B cell (primary cell): ENCODE measurements around the gene ZNF891. TPM values are rescaled to one million over a fixed set of nuclear protein-coding genes. Genes with fewer than 3 reads are reported as not detected.

Source experiments
- ATAC-seq: fragments of 200-7000 bp; cut with Tn5 transposase; one replicate; pipeline ENCODE4 v1.10.0; 2021; ENCODE audit warnings: low read depth, mild to moderate bottlenecking, moderate number of reproducible peaks, moderate library complexity
- CTCF ChIA-PET: fragments of 350-600 bp; sonication (Branson Sonifier 250); formaldehyde crosslinking; loops from one replicate; lab custom pipeline; 2021; ENCODE audit warnings: antibody characterized with exemption, inconsistent platforms; lab: Charles Lee
- POLR2A ChIA-PET: fragments of 350-600 bp; sonication (Branson Sonifier 250); formaldehyde crosslinking; loops from one replicate; lab custom pipeline; 2021; ENCODE audit warnings: antibody characterized with exemption; lab: Charles Lee
- DNase-seq: peaks from one replicate; pipeline ENCODE4 v3.0.0; 2013
- H2AFZ ChIP-seq: 2 replicates; pipeline ENCODE4 v1.6.1; 2012; ENCODE audit warnings: mild to moderate bottlenecking, low read depth, low read length; ENCODE audit not compliant: insufficient read depth, poor library complexity, severe bottlenecking
- H3K27ac ChIP-seq, 2 donors: 1 replicate in 1 of 2; 2 replicates in 1 of 2; pipeline ENCODE4 v1.5.1; 2012 to 2013; ENCODE audit warnings: low read length in 2 of 2, mild to moderate bottlenecking in 2 of 2, moderate library complexity in 1 of 2
- H3K27me3 ChIP-seq, 4 experiments: fragments of 200-600 bp in 1 of 4; sonication (generic) in 1 of 4; replicated peaks in 1 of 4; 1 replicate in 2 of 4; 2 replicates in 2 of 4; pipeline versions ENCODE4 v1.6.1 to v1.7.0; 2013 to 2016; ENCODE audit warnings: low read length in 3 of 4, mild to moderate bottlenecking in 2 of 4, mixed read lengths in 1 of 4, moderate library complexity in 1 of 4; ENCODE audit not compliant: insufficient read depth in 4 of 4, control insufficient read depth in 3 of 4; ENCODE audit errors: control extremely low read depth in 1 of 4
- H3K36me3 ChIP-seq, 2 experiments: replicated peaks in 1 of 2; 1 replicate in 1 of 2; 2 replicates in 1 of 2; pipeline versions ENCODE4 v1.6.1 to v1.7.1; 2013; ENCODE audit warnings: low read length in 1 of 2; ENCODE audit not compliant: insufficient read depth in 2 of 2, control insufficient read depth in 1 of 2; ENCODE audit errors: control extremely low read depth in 1 of 2, extremely low read depth in 1 of 2
- H3K4me1 ChIP-seq, 2 donors: fragments of 200-600 bp in 1 of 2; sonication (generic) in 1 of 2; 1 replicate in 1 of 2; 2 replicates in 1 of 2; pipeline versions ENCODE4 v1.5.1 to v1.6.1; 2013 to 2017; ENCODE audit warnings: low read length in 2 of 2; ENCODE audit not compliant: control insufficient read depth in 2 of 2, insufficient read depth in 2 of 2
- H3K4me2 ChIP-seq: replicated peaks from 2 replicates; pipeline ENCODE3; 2012; ENCODE audit warnings: mild to moderate bottlenecking, low read depth, low read length; ENCODE audit not compliant: poor library complexity, severe bottlenecking
- H3K4me3 ChIP-seq, 5 experiments: fragments of 200-600 bp in 1 of 5; sonication (generic) in 1 of 5; 1 replicate in 3 of 5; 2 replicates in 2 of 5; pipeline versions ENCODE4 v1.5.1 to v1.7.0; 2011 to 2016; ENCODE audit warnings: low read length in 4 of 5, mild to moderate bottlenecking in 4 of 5, low read depth in 2 of 5, control low read depth in 1 of 5, moderate library complexity in 1 of 5; ENCODE audit not compliant: insufficient read depth in 1 of 5; ENCODE audit errors: control extremely low read depth in 1 of 5, extremely low read depth in 1 of 5
- H3K79me2 ChIP-seq: fragments of 200-600 bp; sonication (generic); one replicate; pipeline ENCODE4 v1.6.0; 2016; ENCODE audit warnings: low read length; ENCODE audit not compliant: control insufficient read depth, insufficient read depth
- H3K9ac ChIP-seq: fragments of 200-600 bp; sonication (generic); 2 replicates; pipeline ENCODE4 v1.6.1; 2017; ENCODE audit warnings: mild to moderate bottlenecking, low read length, moderate library complexity
- H3K9me3 ChIP-seq, 3 donors: one replicate each; pipeline versions ENCODE4 v1.6.1 to v1.7.1; 2013; ENCODE audit warnings: low read length in 2 of 3; ENCODE audit not compliant: control insufficient read depth in 2 of 3, insufficient read depth in 1 of 3; ENCODE audit errors: control extremely low read depth in 1 of 3
- H4K20me1 ChIP-seq: 2 replicates; pipeline ENCODE4 v1.6.0; 2012; ENCODE audit warnings: mild to moderate bottlenecking, low read length; ENCODE audit not compliant: insufficient read depth, control insufficient read depth, poor library complexity, severe bottlenecking
- H3K27ac Mint-ChIP-seq: one replicate; pipeline ENCODE4 v1.8.0; 2021; ENCODE audit warnings: mixed read lengths
- H3K27me3 Mint-ChIP-seq: one replicate; pipeline ENCODE4 v1.8.0; 2021; ENCODE audit warnings: mixed read lengths
- H3K4me1 Mint-ChIP-seq: one replicate; pipeline ENCODE4 v1.8.0; 2021; ENCODE audit warnings: mixed read lengths
- H3K4me3 Mint-ChIP-seq: one replicate; pipeline ENCODE4 v1.8.0; 2021; ENCODE audit warnings: mixed read lengths
- H3K9me3 Mint-ChIP-seq: one replicate; pipeline ENCODE4 v1.8.0; 2022; ENCODE audit warnings: mixed read lengths; ENCODE audit not compliant: insufficient read depth
- CTCF ChIP-seq: fragments of 200-600 bp; IDR thresholded peaks from one replicate; pipeline ENCODE4 v1.8.0; 2022; ENCODE audit warnings: antibody characterized with exemption, mild to moderate bottlenecking
- EZH2 ChIP-seq: IDR thresholded peaks from 2 replicates; pipeline ENCODE4 v1.6.1; 2012; ENCODE audit warnings: borderline replicate concordance, low read depth, mild to moderate bottlenecking, moderate library complexity, low read length; ENCODE audit not compliant: insufficient read depth, poor library complexity, severe bottlenecking
- WGBS: methylation state at CpG from one replicate; pipeline ENCODE4 v1.1.5; 2013; ENCODE audit warnings: missing lambda C conversion rate; ENCODE audit not compliant: insufficient coverage; 5-methylcytosine and 5-hydroxymethylcytosine counted together
- intact Hi-C: fragments of 100-400 bp; cut with micrococcal nuclease; formaldehyde crosslinking; loops from one replicate; pipeline ENCODE4 v1.10.0; 2022
- polyA plus RNA-seq: library from polyadenylated mRNA; depleted of rRNA; stranded (reverse); fragments of >200 nt; gene quantifications from 2 replicates; pipeline ENCODE4 v1.2.3, GENCODE V29; 2012
- total RNA-seq, 2 donors: library from RNA; stranded (reverse); fragments of 120-200 nt in 1 of 2; gene quantifications; 1 replicate in 1 of 2; 2 replicates in 1 of 2; pipeline versions ENCODE4 v1.2.3 to v1.2.4, GENCODE V29; 2013 to 2022

Gene ZNF891
- total and polyA plus RNA-seq, 2 donors (not counting 1 experiment from before 2014, with no cell fraction given), result 1.5 to 6.8 TPM

- Histone ChIP-seq H3K4me3 (peak overlapping the region; percentile 63 to 95 (median 84)), H3K27ac (peak overlapping the region; percentile 99), H3K79me2 (peaks cover 12% of the 10 kb centered on the region), H4K20me1 (no peaks in the 10 kb centered on the region), H3K27me3 (no peaks in the 10 kb centered on the region), H3K4me1 (peaks cover 12 to 15% of the 10 kb centered on the region in 2 donors), H3K9ac (peak overlapping the region; percentile 98), H3K9me3 (peaks cover 22 to 76% (median 66%) of the 10 kb centered on the region in 3 donors), H3K4me2 (peak overlapping the region; percentile 81), H3K36me3 (peaks cover 9 to 22% of the 10 kb centered on the region in 2 experiments), H2AFZ (peak overlapping the region; percentile 84)
- no peaks in the 10 kb centered on the region for H3K27me3 Mint-ChIP-seq
- POLR2A ChIA-PET, result interaction anchor here (0.5 to 1.1 kb wide), 9 partner anchors 42 to 596 kb away, joined by 3 to 13 read pairs (median 5); partner anchors contain the start of genes CHFR, GOLGA3, ZNF10 and ZNF26
- CTCF ChIA-PET, result interaction anchor here (0.6 to 1.1 kb wide), 2 partner anchors 33 to 101 kb away, joined by 3 to 9 read pairs; partner anchors contain the start of gene ZNF268
- H3K9me3 Mint-ChIP-seq, result peaks cover 27% of the 10 kb centered on the region
- no peak overlapping the region for H3K4me3 Mint-ChIP-seq
- no peak for DNase-seq
- peak; percentile 75 for ATAC-seq
- TF ChIP-seq CTCF, result no peak
- TF ChIP-seq EZH2, result no peak
- H3K27ac Mint-ChIP-seq, result no peak overlapping the region
- 0% methylated on average over 19 of the region's 22 CpGs for WGBS
- intact Hi-C loops, result loop anchor here (1.0 kb wide), 5 partner anchors 50 to 176 kb away; partner anchors contain the start of genes ZNF10, ZNF26, ZNF605 and ZNF891
- H3K4me1 Mint-ChIP-seq, result peaks cover 8% of the 10 kb centered on the region
Observed at GRCh38 chr12:133080026-133080367, 50.1 kb downstream of the ZNF891 start.

- POLR2A ChIA-PET, result no interaction called here
- peaks cover 24% of the 10 kb centered on the region for H3K9me3 Mint-ChIP-seq
- H2AFZ ChIP-seq, result no peak overlapping the region
- no CpG with 5 or more reads among the region's 2 CpGs for WGBS
- CTCF ChIA-PET, result no interaction called here
- no peaks in the 10 kb centered on the region for H3K4me1 Mint-ChIP-seq
- DNase-seq (no peak), ATAC-seq (no peak)
- no peaks in the 10 kb centered on the region for H3K4me1 ChIP-seq
- no peaks in the 10 kb centered on the region for H3K36me3 ChIP-seq
- intact Hi-C loops, result no loop called here
- no peak overlapping the region for H3K4me3 Mint-ChIP-seq
- H3K4me3 ChIP-seq, result no peak overlapping the region
- H3K27ac Mint-ChIP-seq, result no peak overlapping the region
- H4K20me1 ChIP-seq, result no peaks in the 10 kb centered on the region
- no peak overlapping the region for H3K4me2 ChIP-seq
- no peaks in the 10 kb centered on the region for H3K79me2 ChIP-seq
- TF ChIP-seq CTCF (no peak), EZH2 (no peak)
- H3K27ac ChIP-seq, result no peak overlapping the region
- peaks cover 21 to 71% (median 69%) of the 10 kb centered on the region in 3 donors for H3K9me3 ChIP-seq
- no peak overlapping the region for H3K9ac ChIP-seq
- no peaks in the 10 kb centered on the region for H3K27me3 ChIP-seq
- H3K27me3 Mint-ChIP-seq, result no peaks in the 10 kb centered on the region
Observed at GRCh38 chr12:133073836-133074235, 56.2 kb downstream of the ZNF891 start.
